ENCODE measurements around the gene EPHA6.
A peak's percentile ranks its signal among the peaks of the same experiment; 100 is the strongest.
"Not testable (repeated sequence)": the region's sequence is repeated elsewhere in the genome, so short reads cannot be mapped to it uniquely, and the experiment has no call there.

Gene EPHA6

DNA sequence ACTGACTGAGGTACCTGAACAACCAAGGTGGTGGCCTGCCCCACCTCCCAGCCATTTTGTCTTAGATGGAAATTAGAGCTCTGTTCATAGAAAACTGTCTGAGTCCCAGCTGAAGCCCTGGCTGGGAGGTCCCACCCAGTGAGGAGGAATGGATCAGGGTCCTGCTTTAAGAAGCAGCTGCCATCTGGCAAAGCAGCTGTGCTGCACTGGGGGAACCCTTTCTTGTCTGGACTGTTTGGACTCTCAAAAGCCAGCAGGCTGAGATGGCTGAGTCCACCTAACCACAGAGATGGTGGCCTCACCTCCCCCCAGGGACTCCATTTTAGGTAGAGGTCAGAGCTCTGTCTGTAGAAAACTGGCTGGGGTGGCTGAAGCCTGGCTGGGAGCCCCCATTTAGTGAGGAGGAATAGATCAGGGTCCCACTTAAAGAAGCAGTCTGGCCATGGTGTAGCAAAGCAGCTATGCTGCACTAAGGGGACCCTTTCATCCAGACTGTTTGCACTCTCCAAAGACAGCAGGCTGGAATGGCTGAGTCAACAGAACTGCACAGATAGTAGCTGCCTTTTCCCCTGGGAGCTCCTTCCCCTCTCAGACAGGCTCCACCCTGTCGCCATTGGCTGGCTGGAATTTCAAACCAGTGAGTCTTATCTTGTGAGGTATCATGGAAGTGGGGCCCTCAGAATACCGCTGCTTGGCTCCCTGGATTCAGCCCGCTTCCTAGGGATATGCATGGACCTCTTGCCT is 116.9 kb downstream of the EPHA6 start:
- DNase-seq: peak; percentile 56

DNA sequence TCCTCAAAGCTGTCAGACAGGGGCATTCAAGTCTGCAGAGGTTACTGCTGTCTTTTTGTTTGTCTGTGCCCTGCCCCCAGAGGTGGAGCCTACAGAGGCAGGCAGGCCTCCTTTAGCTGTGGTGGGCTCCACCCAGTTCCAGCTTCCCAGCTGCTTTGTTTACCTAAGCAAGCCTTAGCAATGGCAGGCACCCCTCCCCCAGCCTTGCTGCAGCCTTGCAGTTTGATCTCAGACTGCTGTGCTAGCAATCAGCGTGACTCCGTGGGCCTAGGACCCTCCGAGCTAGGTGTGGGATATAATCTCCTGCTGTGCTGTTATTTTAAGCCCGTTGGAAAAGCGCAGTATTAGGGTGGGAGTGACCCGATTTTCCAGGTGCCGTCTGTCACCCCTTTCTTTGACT is 127.7 kb downstream of the EPHA6 start:
- peak; percentile 19 for DNase-seq

DNA sequence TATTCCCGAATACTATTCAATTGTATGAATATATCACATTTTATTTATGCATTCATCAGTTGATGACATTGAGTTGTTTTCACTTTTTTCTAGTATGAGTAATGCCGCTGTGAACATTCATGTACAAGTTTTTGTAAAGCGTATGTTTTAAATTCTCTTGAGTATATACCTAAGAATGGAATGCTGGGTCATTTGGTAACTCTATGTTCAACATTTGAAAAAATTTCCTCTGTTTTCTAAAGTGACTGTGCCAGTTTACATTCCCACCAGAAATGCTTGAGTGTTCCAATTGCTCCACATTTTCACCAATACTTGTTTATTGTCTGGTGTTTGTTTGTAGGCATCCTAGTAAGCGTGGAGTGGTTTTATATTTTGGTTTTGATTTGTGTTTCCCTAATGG is 144.5 kb downstream of the EPHA6 start:
- DNase-seq: no peak

- no peak for DNase-seq
These were observed 145.1 kb downstream of the EPHA6 start for GRCh38 chr3:96959474-96959873.

GRCh38 chr3:96959901-96960641 is 145.7 kb downstream of the EPHA6 start:
- DNase-seq: no peak

- DNase-seq: no peak
These were observed 146.4 kb downstream of the EPHA6 start for GRCh38 chr3:96960661-96961330.

DNA sequence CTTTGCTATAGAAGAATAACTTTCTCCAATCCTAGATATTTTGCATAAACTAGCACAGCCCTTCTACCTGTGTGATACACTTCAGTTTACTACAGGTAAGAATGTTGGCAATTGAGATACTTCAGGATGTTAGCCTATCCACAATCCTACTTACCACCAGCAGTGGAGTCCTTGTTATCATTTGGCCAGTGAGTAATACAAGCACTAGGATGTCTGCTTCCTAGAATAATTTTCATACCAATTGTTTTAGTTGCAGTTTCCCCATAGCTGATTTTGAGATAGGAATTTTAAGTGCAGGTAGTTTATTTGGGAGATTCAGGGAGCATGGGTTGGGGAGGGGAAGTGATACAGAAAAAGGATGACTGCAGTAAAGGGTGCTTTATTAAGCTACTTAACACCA is 147.2 kb downstream of the EPHA6 start:
- DNase-seq: no peak

- no peak for DNase-seq
These were observed 152.0 kb downstream of the EPHA6 start for GRCh38 chr3:96966181-96966929.

DNA sequence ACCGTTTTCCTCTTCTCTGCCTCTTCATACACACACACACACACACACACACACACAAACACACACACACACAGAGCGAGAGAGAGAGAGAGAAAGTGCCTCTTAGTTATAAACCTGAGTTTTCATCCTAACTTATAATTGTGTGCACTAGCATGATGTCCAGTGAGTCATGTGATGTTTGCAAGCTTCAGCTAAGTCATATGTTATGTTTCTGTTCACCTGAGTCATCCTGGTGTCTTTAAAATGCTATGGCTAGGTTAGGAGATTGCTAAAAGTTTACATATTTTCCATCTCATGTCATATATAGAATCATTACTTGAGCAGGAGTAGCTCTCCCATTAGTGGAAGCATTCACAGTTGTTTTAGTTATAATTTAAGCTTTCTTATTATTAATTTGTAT is 155.8 kb downstream of the EPHA6 start:
- no peak for DNase-seq

- no peak for DNase-seq
These were observed 163.3 kb downstream of the EPHA6 start for GRCh38 chr3:96977671-96978070.

- not testable (repeated sequence) for DNase-seq
These were observed 169.3 kb downstream of the EPHA6 start for GRCh38 chr3:96983716-96984115.

GRCh38 chr3:96986241-96986640 is 171.8 kb downstream of the EPHA6 start:
- DNase-seq: peak; percentile 4

GRCh38 chr3:96991231-96991630 is 176.8 kb downstream of the EPHA6 start:
- no peak for DNase-seq

DNA sequence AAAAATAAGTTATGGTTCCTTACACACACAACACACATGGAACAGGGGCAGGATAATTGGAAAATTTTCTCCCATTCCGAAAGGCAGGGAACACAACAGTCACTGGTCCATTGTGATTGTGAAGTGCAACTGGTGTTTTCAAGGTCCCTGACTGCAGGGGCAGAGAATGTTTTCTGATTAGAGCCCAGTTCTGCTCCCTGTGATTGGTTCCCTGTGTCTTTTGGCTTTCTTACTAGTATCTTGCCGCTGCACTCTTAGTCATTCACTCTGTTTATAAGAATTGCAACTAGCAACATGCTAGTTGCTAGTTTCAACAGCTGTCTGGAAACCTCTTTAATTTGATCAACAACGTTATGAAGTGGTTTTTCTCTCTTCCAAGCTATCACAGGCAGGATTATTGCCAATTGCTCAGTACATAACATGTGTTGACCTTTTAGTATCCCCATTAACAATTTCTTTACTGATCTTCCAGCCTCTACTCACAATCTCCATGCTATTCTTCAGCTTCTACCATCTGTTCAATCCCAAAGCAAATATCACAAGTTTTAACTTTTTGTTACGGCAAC is 177.5 kb downstream of the EPHA6 start:
- DNase-seq: peak; percentile 13

GRCh38 chr3:96994988-96995387 is 180.6 kb downstream of the EPHA6 start:
- no peak for DNase-seq

GRCh38 chr3:96996009-96996408 is 181.6 kb downstream of the EPHA6 start:
- no peak for DNase-seq

- no peak for DNase-seq
These were observed 187.2 kb downstream of the EPHA6 start for GRCh38 chr3:97001611-97002010.

DNA sequence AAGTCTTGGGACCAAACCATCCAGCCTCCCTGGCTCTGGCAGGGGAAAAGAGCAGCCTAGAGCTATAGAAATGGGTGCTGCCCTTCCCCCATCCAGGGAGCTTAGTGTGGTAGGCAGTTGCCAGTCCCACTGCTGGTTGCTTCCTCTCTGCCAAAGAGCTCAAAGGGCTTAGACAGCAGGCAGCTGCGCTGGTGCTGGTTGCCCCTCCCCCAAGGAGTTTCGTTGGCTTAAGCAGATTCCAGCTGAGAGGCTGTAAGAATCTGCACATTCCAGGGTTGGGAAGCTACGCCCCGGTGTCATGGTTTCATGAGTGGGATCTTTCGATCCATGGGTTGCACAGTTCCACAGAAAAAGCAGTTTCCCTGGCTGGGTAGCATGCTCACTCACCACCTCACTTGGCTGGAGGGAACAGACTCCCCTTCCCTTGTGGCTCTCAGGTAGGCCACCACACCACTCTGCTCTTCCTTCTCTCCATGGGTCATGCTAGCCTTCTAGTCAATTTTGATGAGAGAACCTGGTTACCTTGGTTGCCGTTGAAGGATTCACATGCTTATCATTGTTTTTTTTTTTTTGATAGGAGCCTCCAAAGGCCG is 195.1 kb downstream of the EPHA6 start:
- DNase-seq: no peak

GRCh38 chr3:97010881-97011657 is 196.7 kb downstream of the EPHA6 start:
- DNase-seq: no peak

- no peak for DNase-seq
These were observed 207.4 kb downstream of the EPHA6 start for GRCh38 chr3:97021778-97022177.

DNA sequence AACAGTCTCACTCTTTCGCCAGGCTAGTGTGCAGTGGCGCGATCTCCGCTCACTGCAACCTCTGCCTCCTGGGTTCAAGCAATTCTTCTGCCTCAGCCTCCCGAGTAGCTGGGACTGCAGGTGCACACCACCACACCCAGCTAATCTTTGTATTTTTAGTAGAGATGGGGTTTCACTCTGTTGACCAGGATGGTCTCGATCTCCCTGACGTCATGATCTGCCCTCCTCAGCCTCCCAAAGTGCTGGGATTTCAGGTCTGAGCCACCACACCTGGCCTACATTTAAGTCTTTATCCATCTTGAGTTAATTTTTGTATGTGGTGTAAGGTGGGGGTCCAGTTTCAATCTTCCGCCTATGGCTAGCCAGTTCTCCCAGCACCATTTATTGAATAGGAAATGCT is 211.2 kb downstream of the EPHA6 start:
- not testable (repeated sequence) for DNase-seq

DNA sequence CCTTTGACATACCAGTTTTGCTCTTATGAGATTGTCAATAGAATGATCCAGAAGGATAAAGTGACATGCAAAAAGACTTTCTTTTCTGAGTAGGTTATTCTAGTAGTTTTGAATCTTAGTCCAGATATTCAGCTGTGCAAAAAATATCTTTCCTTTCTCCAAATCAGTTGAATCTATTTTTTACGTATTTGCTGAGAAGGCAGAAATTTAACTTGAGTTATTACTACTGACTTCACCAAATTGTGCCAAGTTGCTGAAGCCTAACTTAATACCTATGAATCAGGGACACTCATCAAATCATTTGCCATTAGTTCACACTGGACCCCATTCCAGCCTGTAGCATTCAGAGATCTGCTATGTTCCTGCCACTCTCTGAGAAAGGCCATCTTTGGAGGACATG is 215.6 kb downstream of the EPHA6 start:
- no peak for DNase-seq

Measured in NCI-H69 (cell line).